Posterior cingulate gyrus (tissue), 11 donors: ENCODE results near the gene PRKAB1.

ENCODE experiments used
- DNase-seq, 10 donors: peaks; one replicate each; pipeline versions ENCODE4 v3.0.0 to v3.0.0-alpha.2; 2020 to 2021; ENCODE audit warnings: mixed read lengths in 3 of 10
- intact Hi-C: fragments of 100-400 bp; cut with DNase I; formaldehyde crosslinking; loops from one replicate; pipeline ENCODE4 v1.15.1; 2023

PRKAB1 gene

DNA sequence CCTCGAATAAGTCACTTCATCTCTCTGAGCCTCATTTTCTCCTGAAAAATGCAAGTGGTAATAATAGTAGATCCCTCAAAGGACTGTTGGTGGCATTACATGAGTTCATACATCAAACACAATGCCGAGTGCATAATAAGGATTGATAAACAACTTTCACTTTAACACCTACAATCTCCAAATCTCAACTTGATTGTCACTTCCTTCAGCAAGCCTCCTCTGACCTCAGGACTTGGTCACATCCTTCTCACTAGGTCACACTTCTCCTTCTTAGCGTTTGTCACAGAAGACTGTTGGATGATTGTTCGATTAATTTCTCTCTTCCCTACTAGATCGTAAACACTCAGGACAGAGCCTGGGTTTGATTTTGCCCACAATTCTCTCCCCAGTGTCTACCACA lies 7.9 kb upstream of the PRKAB1 start:
- intact Hi-C loops: no loop called here
- DNase-seq: no peak

DNA sequence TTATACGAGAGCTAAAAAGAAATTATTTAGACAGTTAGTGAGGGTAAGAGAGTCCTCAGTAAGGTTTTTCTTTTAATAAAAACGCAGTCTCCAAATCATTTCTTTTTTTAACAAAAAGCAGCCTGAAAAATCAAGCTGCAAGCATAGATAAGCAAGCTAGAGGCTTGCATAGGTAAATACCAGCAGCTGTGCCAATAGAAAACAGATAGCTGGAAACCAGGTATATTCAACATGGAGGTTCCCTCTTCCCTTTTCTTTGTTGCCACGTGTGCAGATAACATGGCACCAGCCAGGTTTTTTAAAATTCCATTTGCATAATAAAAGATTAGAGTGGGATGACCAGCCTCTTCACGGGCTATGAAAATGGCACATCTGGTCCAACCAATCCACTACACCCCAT lies 6.1 kb upstream of the PRKAB1 start:
- intact Hi-C loops: no loop called here
- no peak for DNase-seq

DNA sequence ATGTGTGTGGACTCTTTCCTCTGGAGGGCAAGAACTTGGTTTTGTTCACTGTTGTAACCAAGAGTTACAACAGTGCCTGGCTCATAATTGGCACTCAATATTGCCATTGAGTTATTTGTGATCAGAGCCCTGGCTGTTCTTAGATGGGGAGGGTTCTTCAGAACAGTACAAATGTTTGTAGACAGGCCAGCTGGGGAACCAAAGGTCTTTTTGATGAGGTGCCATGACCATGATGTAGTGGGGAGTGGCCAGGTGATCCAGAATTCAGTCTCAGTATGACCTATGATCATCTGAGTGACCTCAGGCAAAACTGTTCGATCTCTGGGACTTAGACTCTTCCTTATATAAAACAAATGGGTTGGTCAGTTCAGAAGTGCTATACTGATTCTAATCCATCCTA lies 3.3 kb upstream of the PRKAB1 start:
- intact Hi-C loops: loop anchor here (5.0 kb wide), 1 partner anchor 118 kb away; no protein-coding TSS in a partner anchor
- no peak for DNase-seq

DNA sequence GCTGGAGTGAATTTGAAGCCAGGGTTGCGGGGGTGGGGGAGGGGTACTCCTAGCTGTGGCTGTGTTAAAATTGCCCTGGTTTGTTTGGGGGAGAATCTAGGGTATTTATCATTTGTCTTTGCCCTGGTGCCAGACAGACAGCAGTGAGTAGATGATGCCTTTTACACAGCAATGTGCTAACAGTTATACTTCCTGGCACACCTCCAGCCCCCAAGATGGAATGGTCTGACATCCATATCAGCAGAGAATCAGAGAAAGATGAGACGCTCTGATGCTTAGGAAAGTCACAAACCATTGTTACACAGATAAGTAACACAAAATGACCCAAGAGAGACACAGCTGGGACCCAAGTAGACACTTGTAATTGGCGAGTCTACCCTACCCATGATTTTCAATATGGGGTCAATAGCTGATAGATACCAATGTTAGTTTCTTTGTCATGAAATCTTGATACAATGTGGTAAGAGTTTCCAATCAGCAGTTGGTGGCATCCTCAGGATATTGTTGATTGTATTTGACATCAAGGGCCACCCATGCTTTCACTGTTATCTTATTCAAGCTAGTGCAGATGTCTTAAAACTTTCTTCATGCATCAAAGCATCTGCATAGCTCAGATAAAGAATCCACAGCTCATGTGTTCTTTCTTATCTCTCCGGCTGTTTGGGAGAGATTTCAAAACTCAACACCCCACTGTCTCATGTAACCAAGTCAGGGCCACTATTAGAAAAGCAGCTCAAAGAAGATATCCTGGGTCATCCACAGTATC lies 2.6 kb upstream of the PRKAB1 start:
- intact Hi-C loops: loop anchor here (5.0 kb wide), 1 partner anchor 117 kb away; no protein-coding TSS in a partner anchor
- no peak for DNase-seq

DNA sequence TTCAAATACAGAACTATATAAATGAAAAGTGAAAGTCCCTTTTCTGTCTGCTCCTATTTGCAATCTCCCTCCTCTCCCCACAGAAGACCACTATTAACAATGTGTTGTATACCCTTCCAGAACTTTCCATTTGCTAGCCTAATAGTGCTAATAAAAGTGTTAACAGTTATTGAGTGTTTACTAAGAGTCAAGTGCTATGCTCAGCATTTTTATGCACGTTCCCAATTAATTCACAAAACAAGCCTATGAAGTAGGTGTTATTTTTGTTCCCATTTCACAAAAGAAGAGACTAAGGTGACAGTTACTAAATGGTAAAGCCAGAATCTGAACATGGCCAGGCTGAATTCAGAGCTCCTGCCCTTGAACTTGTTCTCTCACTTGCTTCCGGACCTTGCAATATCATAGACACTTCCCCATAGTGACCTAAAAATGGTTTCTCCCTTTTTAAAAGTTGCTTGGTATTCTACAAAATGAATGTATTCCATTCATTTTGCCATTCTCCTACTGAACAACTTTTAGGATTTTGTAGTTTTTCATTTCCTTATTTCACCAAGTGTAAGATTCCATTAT lies 1.6 kb upstream of the PRKAB1 start:
- intact Hi-C loops: loop anchor here (5.0 kb wide), 1 partner anchor 116 kb away; no protein-coding TSS in a partner anchor
- no peak for DNase-seq

DNA sequence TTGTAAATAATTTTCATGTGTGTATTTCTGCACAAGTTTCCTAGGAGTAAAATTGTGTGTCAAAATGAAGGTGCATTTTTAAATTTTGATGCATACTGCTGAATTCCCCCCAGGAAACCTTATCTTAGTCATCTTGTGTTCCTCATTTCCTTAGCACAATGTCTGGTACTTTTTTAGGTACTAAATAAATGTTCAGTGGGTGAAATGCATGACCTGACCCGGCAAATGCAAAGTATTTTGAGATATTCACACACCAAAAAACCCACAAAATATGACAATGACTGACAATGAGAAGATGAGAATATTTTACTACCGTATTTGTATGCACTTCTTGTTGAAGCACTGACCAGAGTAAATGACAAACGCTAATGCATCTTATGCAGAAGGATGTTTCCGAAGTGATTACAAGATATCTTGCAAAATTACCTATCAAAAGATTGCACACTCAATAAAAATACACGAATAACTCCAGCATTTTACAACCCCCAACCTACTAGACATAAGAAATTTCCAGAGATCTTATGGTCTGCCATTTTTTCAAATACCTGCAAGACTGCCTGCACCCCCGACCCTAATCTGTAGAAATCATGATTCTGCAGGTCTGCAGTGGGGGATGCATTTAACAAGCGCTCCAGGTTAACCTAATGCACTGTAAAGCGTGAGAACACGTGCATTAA lies 895 bp upstream of the PRKAB1 start:
- intact Hi-C loops: loop anchor here (5.0 kb wide), 1 partner anchor 115 kb away; no protein-coding TSS in a partner anchor

DNA sequence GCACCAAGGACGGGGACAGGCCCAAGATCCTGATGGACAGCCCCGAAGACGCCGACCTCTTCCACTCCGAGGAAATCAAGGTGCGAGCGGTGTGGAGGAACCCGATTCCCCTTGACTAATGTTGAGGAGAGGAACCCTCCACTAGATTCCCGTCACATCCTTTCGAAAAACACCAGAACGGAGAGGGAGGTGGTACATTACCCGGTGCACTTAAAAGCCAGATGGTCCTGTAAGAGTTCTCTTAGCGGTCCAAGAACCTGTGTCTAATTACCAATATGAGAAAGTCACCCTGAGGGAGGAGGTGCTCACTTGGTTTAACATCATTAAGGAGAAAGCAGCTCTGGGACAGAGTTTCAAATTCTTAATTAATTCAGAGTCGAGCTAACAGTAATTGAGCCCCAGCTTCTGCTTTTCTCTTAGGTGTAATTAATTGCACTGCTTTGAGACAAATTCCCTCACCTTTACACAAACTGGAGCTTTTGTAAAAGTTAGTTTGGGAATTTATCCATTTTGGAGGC lies 450 bp downstream of the PRKAB1 start:
- no peak for DNase-seq
- intact Hi-C loops: loop anchor here (5.0 kb wide), 1 partner anchor 114 kb away; no protein-coding TSS in a partner anchor

More for the DNA sequence above, 895 bp upstream of the PRKAB1 start:
- no peak for DNase-seq

DNA sequence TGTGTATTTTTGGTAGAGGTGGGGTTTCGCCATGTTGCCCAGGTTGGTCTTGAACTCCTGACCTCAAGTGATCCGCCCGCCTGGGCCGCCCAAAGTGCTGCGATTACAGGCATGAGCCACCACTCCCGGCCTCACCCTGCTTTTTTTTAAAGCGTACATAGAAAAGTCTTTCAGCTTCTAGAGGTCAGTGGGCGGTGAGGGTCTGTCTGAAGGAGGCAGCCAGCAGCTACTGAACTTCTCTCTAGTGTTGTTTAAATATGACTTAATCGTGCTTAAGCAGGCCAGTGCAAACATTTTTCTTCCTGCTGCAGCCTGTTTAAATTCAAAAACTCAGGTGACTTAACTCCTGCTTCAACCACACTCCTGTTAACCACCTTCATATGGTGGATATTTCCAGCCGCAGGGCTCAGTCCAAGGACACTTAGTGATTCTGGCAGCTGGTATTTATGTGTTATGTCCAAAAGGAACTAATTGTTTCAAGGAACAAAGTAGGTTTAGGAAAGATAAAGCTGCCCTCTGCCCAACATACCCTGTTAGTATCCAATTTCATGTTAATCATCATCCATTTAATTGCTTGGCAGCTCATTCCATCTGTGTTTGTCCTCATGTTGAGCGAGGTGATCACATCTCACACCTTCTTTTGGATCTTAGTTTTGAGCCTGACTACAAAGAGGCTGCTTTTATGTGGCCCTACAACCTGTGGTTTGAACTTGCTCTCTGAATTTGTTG lies 2.0 kb downstream of the PRKAB1 start:
- intact Hi-C loops: loop anchor here (5.0 kb wide), 1 partner anchor 112 kb away; no protein-coding TSS in a partner anchor
- no peak for DNase-seq

DNA sequence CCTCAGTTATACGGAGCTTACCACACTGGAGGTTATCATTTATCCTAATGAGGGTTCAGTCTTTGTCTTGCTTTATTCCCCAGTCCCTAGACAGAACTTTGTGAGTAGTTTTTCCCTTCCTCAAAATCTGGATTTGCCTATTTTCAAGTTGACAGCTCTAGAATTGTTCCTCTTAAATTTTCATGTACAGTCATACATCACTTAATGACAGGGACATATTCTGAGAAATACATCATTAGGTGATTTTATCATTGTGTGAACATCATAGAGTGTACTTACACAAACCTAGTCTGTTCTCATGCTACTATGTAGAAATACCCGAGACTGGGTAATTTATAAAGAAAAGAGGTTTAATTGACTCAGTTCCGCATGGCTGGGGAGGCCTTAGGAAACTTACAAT lies 3.1 kb downstream of the PRKAB1 start:
- intact Hi-C loops: no loop called here
- DNase-seq: no peak

DNA sequence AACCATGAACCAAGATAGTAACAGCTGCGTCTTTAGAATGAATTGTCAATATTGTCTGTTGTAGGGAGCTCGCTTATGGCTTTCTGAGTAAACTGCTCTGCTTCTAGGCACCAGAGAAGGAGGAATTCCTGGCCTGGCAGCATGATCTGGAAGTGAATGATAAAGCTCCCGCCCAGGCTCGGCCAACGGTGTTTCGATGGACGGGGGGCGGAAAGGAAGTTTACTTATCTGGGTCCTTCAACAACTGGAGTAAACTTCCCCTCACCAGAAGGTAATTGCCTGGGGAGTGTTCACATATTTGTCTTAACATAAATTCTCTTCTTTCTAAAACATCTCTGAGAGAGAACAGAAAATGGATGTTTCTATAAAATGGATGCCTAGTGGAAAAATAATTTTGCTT lies 4.3 kb downstream of the PRKAB1 start:
- intact Hi-C loops: no loop called here
- DNase-seq: no peak

DNA sequence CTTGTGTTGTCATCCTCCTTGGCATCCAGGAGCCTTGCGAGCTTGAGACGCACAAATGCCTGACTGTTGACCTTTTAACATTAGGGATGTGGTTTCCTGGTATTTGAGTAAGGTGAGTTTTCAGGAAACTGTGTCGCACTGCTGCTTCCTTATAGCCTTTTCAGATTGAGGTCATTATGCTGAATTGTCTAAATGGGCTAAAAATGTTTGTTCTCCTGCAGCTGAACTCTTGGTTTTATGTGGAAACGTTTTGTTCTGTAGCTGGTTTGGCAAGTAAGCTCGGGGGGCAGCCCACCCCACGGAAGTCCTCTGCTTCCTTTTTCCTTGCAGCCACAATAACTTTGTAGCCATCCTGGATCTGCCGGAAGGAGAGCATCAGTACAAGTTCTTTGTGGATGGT lies 5.7 kb downstream of the PRKAB1 start:
- intact Hi-C loops: no loop called here
- no peak for DNase-seq

DNA sequence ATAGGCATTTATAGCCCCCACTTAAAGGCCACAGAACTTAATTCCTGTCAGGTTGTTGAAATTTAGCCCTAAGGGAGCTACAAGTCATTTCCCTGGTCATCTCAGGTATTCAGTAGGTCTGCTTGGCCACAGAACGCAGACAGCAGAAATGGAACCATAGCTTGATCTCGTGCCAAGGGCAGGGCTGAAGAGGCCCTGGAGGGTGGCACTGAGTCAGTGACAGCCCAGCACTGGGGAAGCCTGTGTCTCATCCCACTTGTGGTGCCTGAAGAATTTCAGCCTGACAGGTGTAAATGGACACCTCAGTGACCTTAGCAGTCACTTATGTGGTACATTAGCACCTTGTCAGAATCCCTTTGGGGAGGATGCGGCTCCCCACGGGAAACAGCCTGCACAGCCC lies 6.6 kb downstream of the PRKAB1 start:
- intact Hi-C loops: no loop called here
- no peak for DNase-seq

DNA sequence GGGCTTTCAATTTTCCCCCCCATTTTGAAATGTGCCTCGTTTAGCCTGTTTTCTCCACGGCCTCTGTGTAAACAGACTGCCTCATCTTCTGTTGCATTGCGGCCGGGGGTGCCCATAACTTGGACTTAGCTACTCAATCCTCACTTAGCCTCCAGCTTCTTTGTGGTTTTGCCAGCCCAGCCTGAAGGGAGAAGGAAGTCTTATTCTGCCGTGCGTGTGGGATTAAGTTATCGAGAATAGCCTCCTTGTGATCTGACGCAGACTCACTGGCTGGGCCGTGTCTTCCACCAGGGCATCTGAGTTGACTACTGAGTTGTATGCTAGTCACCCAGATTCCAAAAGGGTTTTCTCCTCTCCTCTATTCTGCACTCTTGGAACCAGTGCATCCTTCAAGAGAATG lies 8.1 kb downstream of the PRKAB1 start:
- intact Hi-C loops: no loop called here
- DNase-seq: peak in 1 of 10 donors; percentile 67

DNA sequence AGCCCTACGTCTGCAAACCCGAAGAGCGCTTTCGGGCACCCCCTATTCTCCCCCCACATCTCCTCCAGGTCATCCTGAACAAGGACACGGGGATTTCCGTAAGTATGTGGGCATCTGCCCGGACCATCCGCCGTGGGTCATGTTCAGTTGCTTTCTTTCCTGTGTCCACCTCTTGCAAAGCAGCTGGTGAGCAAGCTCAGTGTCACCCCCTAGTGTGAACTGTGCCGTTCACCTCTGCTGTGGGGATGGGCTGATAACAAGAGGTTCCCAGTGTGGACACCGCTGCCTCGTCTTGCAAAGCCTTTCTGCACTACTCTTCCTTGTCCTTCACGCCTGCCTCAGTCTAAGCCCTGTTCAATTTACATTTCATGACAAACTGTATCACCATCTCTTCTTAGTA lies 8.6 kb downstream of the PRKAB1 start:
- DNase-seq: no peak
- intact Hi-C loops: no loop called here

DNA sequence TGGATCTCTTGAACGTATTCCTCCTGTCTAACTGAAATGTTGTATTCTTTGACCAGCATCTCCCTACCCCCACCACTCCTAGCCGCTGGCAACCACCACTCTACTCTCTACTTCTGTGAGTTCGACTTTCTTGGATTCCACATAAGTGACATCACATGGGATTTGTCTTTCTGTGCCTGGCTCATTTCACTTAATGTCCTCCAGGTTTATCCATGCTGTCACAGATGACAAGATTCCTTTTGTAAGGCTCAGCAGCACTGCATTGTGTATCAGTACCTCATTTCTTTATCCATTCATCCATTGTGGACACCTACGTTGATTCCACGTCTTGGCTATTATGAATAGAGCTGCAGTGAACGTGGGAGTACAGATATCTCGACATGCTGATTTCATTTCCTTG lies 10.5 kb downstream of the PRKAB1 start:
- no peak for DNase-seq
- intact Hi-C loops: no loop called here

DNA sequence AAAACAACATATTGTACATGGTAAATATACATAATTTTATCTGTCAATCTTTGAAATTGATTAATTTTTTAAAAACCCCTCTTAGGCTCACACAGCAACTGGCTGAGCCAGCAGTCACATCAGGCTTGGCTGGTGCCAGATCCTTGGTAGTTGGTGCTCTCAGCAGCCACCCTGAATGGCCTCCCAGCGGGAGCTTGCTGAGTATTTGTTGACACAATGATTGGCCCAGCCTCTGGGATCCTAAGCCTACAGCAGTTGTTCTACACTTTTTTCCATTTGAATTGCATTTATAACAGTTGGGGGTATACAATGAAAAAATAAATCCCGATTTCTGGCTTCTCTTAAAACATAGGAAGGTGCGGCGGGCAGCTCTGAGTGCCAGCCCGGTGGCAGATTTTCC lies 11.1 kb downstream of the PRKAB1 start:
- no peak for DNase-seq
- intact Hi-C loops: no loop called here

DNA sequence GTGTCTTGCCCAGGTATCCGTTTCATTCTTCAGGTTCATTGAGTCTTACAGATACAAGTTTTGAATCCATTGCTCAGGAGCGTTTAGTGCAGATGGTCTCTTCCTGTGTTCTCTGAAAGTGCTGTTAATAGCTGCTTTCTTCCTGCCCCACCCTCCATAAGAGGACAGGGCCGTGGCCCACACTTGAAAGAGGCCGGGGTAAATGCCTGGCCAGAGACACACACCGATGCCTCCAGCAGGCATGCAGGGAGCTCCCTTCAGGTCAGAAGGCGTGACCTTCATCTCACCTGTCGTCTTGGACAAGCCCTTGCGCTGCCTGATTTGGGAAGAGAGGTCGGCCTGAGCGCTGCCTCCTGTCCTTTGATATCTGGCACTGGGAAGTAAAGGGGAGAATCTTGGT lies 11.6 kb downstream of the PRKAB1 start:
- intact Hi-C loops: no loop called here

DNA sequence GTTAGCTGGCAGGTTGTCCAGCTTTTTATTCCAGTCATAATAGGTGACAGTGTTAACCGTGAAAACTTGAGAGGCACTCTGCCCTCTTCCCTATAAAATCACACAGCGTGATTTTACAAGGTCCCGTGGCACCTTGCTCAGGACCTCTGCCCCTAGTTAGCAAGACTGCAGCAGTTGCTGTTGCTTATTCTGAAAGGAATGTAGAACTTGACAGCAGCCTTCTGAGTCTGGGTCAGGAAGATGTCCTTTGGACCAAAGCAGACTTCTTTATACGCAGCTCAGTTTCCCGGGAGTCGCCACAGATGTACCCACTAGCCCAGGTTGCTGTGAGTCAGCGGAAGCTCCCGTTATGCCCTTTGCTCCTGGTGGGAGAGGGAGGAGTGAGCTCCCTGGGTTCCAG lies 13.2 kb downstream of the PRKAB1 start:
- DNase-seq: no peak
- intact Hi-C loops: no loop called here

More for the DNA sequence above, 11.6 kb downstream of the PRKAB1 start:
- DNase-seq: no peak

DNA sequence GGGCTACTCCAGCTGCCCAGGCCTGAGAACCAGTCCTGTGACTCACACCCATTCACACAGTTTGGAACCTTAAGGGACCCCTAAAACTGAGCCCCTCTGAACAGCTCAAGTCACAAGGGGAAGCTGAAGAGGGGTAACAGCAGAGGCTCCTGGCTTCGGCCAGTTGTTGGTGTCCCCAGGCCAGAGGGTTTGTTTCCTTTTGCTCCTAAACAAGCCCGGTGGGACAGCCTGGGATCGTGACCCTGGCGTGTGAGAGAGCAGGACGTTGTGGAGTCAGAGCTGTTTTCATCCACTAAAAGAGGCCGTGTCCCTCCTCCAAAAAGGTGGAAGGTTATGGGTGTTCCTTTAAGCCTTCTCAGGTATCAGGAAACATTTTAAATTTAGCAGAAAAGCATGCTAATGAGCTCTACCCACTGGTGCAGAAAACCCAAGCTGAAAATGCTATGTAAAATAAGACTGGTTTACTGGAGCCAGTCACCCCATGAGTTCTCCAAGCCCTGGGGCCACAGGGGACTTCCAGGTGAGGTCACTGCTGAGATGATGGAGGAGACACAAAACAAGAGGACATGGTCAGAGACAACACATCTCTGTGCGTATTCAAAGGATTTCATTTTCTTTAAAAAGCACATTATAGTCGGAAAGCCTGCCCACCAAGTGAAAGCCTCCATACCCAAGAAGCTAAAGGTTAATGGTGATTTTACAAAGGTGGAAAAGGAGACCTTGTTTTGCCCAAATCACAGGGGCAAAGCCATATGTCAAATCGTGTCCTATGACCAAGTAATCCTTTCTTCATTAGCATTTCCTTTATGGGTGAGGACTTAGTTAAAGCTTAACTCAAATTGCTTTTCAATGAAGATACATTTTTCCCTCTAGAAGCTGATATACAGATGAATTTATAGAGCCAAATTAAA lies 14.1 kb downstream of the PRKAB1 start:
- DNase-seq: no peak
- intact Hi-C loops: no loop called here
